ENCODE results near the gene CYP1A1. TPM values are rescaled to one million over a fixed set of nuclear protein-coding genes. Genes with fewer than 3 reads are reported as not detected.

Gene CYP1A1
- total RNA-seq, 4 donors from 2014 or later, result 0.18 to 1.1 TPM; not detected in 2

- intact Hi-C loops (cut with DNase I), result no loop called here
- TF ChIP-seq CTCF (IDR thresholded peaks at IDR 0.05), result no peak
- TF ChIP-seq POLR2A (IDR thresholded peaks at IDR 0.05), result no peak
- WGBS, 2 donors, result 100% methylated on average over 1 of the region's 1 CpG
These were observed 41.6 kb downstream of the CYP1A1 start for GRCh38 chr15:74683758-74684157.

GRCh38 chr15:74682954-74683353 lies 42.4 kb downstream of the CYP1A1 start:
- no peak overlapping the region for H3K27ac ChIP-seq
- H3K27me3 ChIP-seq, result no peaks in the 10 kb centered on the region
- intact Hi-C loops (cut with DNase I), result no loop called here
- no peaks in the 10 kb centered on the region for H3K9me3 ChIP-seq
- no peak for DNase-seq
- TF ChIP-seq POLR2A (IDR thresholded peaks at IDR 0.05), result no peak
- no peak for TF ChIP-seq CTCF (IDR thresholded peaks at IDR 0.05)
- no peak overlapping the region for H3K4me3 ChIP-seq
- H3K4me1 ChIP-seq, result no peaks in the 10 kb centered on the region
- WGBS, 2 donors, result 92% methylated on average over 3 of the region's 3 CpGs
- H3K36me3 ChIP-seq, result peaks cover 0 to 39% (median 0%) of the 10 kb centered on the region in 3 donors

More at GRCh38 chr15:74683758-74684157, 41.6 kb downstream of the CYP1A1 start:
- Histone ChIP-seq H3K4me3 (no peak overlapping the region), H3K9me3 (no peaks in the 10 kb centered on the region), H3K27ac (no peak overlapping the region), H3K36me3 (peaks cover 0 to 39% (median 0%) of the 10 kb centered on the region in 3 donors), H3K4me1 (no peaks in the 10 kb centered on the region), H3K27me3 (no peaks in the 10 kb centered on the region)
- no peak for DNase-seq

GRCh38 chr15:74680456-74680855 lies 44.9 kb downstream of the CYP1A1 start:
- no peak for TF ChIP-seq CTCF (IDR thresholded peaks at IDR 0.05)
- no peak for TF ChIP-seq POLR2A (IDR thresholded peaks at IDR 0.05)
- Histone ChIP-seq H3K27me3 (no peaks in the 10 kb centered on the region), H3K9me3 (no peaks in the 10 kb centered on the region), H3K27ac (no peak overlapping the region), H3K4me3 (no peak overlapping the region), H3K4me1 (no peaks in the 10 kb centered on the region), H3K36me3 (peaks cover 0 to 22% (median 0%) of the 10 kb centered on the region in 3 donors)
- intact Hi-C loops (cut with DNase I), result no loop called here
- WGBS, 2 donors, result 89 to 90% methylated on average over 2 of the region's 2 CpGs
- DNase-seq, result no peak

- intact Hi-C loops (cut with DNase I), result no loop called here
- H3K4me1 ChIP-seq, result no peaks in the 10 kb centered on the region
- peaks cover 0 to 30% (median 0%) of the 10 kb centered on the region in 3 donors for H3K36me3 ChIP-seq
- WGBS, 2 donors, result 87 to 92% methylated on average over 7 of the region's 7 CpGs
- no peak for DNase-seq
- no peaks in the 10 kb centered on the region for H3K27me3 ChIP-seq
- H3K27ac ChIP-seq, result no peak overlapping the region
- no peaks in the 10 kb centered on the region for H3K9me3 ChIP-seq
- no peak overlapping the region for H3K4me3 ChIP-seq
- TF ChIP-seq CTCF (IDR thresholded peaks at IDR 0.05), result no peak
- TF ChIP-seq POLR2A (IDR thresholded peaks at IDR 0.05), result no peak
These were observed 48.5 kb downstream of the CYP1A1 start for GRCh38 chr15:74676801-74677200.

GRCh38 chr15:74674161-74674560 lies 51.2 kb downstream of the CYP1A1 start:
- no peak for DNase-seq
- Histone ChIP-seq H3K9me3 (no peaks in the 10 kb centered on the region), H3K36me3 (peaks cover 0 to 56% (median 8%) of the 10 kb centered on the region in 3 donors), H3K4me3 (no peak overlapping the region), H3K27me3 (no peaks in the 10 kb centered on the region), H3K27ac (no peak overlapping the region), H3K4me1 (no peaks in the 10 kb centered on the region)
- 68 to 77% methylated on average over 3 of the region's 3 CpGs for WGBS, 2 donors
- TF ChIP-seq CTCF (IDR thresholded peaks at IDR 0.05) (no peak), POLR2A (IDR thresholded peaks at IDR 0.05) (no peak)
- intact Hi-C loops (cut with DNase I), result no loop called here

Data from esophagus squamous epithelium (tissue), 5 donors.